H1 (cell line): ENCODE measurements around the gene ZDHHC20. TPM values are rescaled to one million over a fixed set of nuclear protein-coding genes. Genes with fewer than 3 reads are reported as not detected.

Experiments
- CTCF ChIA-PET: fragments of 300-600 bp; sonication (Branson Sonifier 250); formaldehyde crosslinking; loops from one replicate; lab custom pipeline; 2021; ENCODE audit not compliant: partially characterized antibody; lab: Charles Lee
- POLR2A ChIA-PET: fragments of 300-600 bp; sonication (Branson Sonifier 250); formaldehyde crosslinking; loops from one replicate; lab custom pipeline; 2021; ENCODE audit warnings: inconsistent platforms; ENCODE audit not compliant: partially characterized antibody; lab: Charles Lee
- DNase-seq, 2 experiments: peaks; one replicate each; pipeline versions ENCODE4 v3.0.0 to v3.0.0-alpha.2; 2010 to 2022; ENCODE audit warnings: low spot score in 2 of 2, low read depth in 1 of 2, mixed read lengths in 1 of 2
- FAIRE-seq: peaks from 2 replicates; lab custom pipeline; 2011; peaks lifted over from hg19 to GRCh38; lab: Jason Lieb, UNC
- H2AFZ ChIP-seq: 2 replicates; pipeline ENCODE4 v1.8.1; 2012; ENCODE audit warnings: low read length, inconsistent platforms
- H2AK5ac ChIP-seq: 2 replicates; pipeline ENCODE4 v1.6.1; 2013; ENCODE audit warnings: low read depth, low read length
- H2BK120ac ChIP-seq: replicated peaks from 2 replicates; pipeline ENCODE3; 2013; ENCODE audit warnings: low read depth, low read length, inconsistent platforms
- H2BK12ac ChIP-seq: 2 replicates; pipeline ENCODE4 v1.6.1; 2013; ENCODE audit warnings: low read depth, low read length
- H2BK15ac ChIP-seq: 2 replicates; pipeline ENCODE4 v1.6.1; 2013; ENCODE audit warnings: low read length
- H2BK20ac ChIP-seq: 2 replicates; pipeline ENCODE4 v1.6.1; 2013; ENCODE audit warnings: low read length
- H2BK5ac ChIP-seq: 2 replicates; pipeline ENCODE4 v1.6.1; 2013; ENCODE audit warnings: low read depth, low read length
- H3K14ac ChIP-seq: 2 replicates; pipeline ENCODE4 v1.6.1; 2013; ENCODE audit warnings: inconsistent platforms; ENCODE audit not compliant: insufficient read length
- H3K18ac ChIP-seq: 2 replicates; pipeline ENCODE4 v1.6.1; 2013; ENCODE audit warnings: low read length; ENCODE audit errors: extremely low read depth
- H3K23ac ChIP-seq: 2 replicates; pipeline ENCODE4 v1.6.1; 2013; ENCODE audit warnings: inconsistent platforms; ENCODE audit not compliant: insufficient read length
- H3K23me2 ChIP-seq: 2 replicates; pipeline ENCODE4 v1.6.1; 2013; ENCODE audit warnings: low read depth, low read length
- H3K27ac ChIP-seq: 2 replicates; pipeline ENCODE4 v1.6.1; 2011; ENCODE audit warnings: low read depth, low read length, inconsistent platforms
- H3K27me3 ChIP-seq, 4 experiments: replicated peaks in 1 of 4; 1 replicate in 1 of 4; 2 replicates in 3 of 4; pipeline versions ENCODE4 v1.6.1 to v1.8.1; 2011 to 2013; ENCODE audit warnings: low read length in 3 of 4, mild to moderate bottlenecking in 3 of 4, inconsistent platforms in 2 of 4, mixed read lengths in 2 of 4, moderate library complexity in 1 of 4; ENCODE audit not compliant: control insufficient read depth in 3 of 4, insufficient read depth in 3 of 4; ENCODE audit errors: extremely low read depth in 1 of 4
- H3K36me3 ChIP-seq, 4 experiments: 2 replicates each; pipeline versions ENCODE4 v1.6.1 to v1.8.1; 2011 to 2013; ENCODE audit warnings: mild to moderate bottlenecking in 4 of 4, low read length in 3 of 4, moderate library complexity in 2 of 4, control low read depth in 1 of 4, inconsistent platforms in 1 of 4; ENCODE audit not compliant: insufficient read depth in 4 of 4, control insufficient read depth in 2 of 4
- H3K4ac ChIP-seq: replicated peaks from 2 replicates; pipeline ENCODE3; 2013; ENCODE audit warnings: low read length, low read depth, mixed read lengths, inconsistent platforms; ENCODE audit not compliant: insufficient read length
- H3K4me1 ChIP-seq, 4 experiments: replicated peaks in 1 of 4; 1 replicate in 1 of 4; 2 replicates in 3 of 4; pipeline versions ENCODE4 v1.6.1 to v1.8.1; 2011 to 2013; ENCODE audit warnings: low read length in 3 of 4, inconsistent platforms in 2 of 4, mixed read lengths in 1 of 4; ENCODE audit not compliant: insufficient read depth in 4 of 4, control insufficient read depth in 3 of 4
- H3K4me2 ChIP-seq, 2 experiments: 2 replicates each; pipeline versions ENCODE4 v1.6.1 to v1.8.1; 2011 to 2013; ENCODE audit warnings: low read depth in 2 of 2, low read length in 2 of 2, control low read depth in 1 of 2, inconsistent platforms in 1 of 2, mild to moderate bottlenecking in 1 of 2; ENCODE audit not compliant: insufficient read depth in 1 of 2
- H3K4me3 ChIP-seq, 4 experiments: fragments of 200-600, 300-600 bp in 1 of 4; sonication (generic), shearing (Covaris generic), sonication (Bioruptor Twin) in 1 of 4; 2 replicates each; pipeline versions ENCODE4 v1.5.1 to v1.8.1; 2011 to 2016; ENCODE audit warnings: low read length in 4 of 4, low read depth in 3 of 4, control low read depth in 2 of 4, inconsistent platforms in 2 of 4, mild to moderate bottlenecking in 2 of 4, mixed read lengths in 1 of 4, moderate library complexity in 1 of 4; ENCODE audit not compliant: insufficient read depth in 2 of 4; ENCODE audit errors: extremely low read depth in 1 of 4
- H3K56ac ChIP-seq: replicated peaks from 2 replicates; pipeline ENCODE3; 2013; ENCODE audit warnings: low read depth, mild to moderate bottlenecking, mixed read lengths, low read length, inconsistent platforms; ENCODE audit not compliant: insufficient read length
- H3K79me1 ChIP-seq: 2 replicates; pipeline ENCODE4 v1.6.1; 2013; ENCODE audit warnings: low read depth, low read length, control low read depth
- H3K79me2 ChIP-seq, 2 experiments: 2 replicates each; pipeline versions ENCODE4 v1.6.1 to v1.8.1; 2012 to 2013; ENCODE audit warnings: low read length in 2 of 2, mild to moderate bottlenecking in 2 of 2, inconsistent platforms in 1 of 2; ENCODE audit not compliant: insufficient read depth in 2 of 2, control insufficient read depth in 1 of 2
- H3K9ac ChIP-seq, 4 experiments: replicated peaks in 1 of 4; 1 replicate in 1 of 4; 2 replicates in 3 of 4; pipeline versions ENCODE4 v1.6.1 to v1.8.1; 2011 to 2013; ENCODE audit warnings: low read depth in 3 of 4, low read length in 3 of 4, control low read depth in 2 of 4, mild to moderate bottlenecking in 2 of 4, moderate library complexity in 2 of 4, inconsistent platforms in 1 of 4; ENCODE audit errors: extremely low read depth in 1 of 4
- H3K9me3 ChIP-seq, 2 experiments: 2 replicates each; pipeline versions ENCODE4 v1.6.1 to v1.8.1; 2012 to 2013; ENCODE audit warnings: mild to moderate bottlenecking in 2 of 2, moderate library complexity in 2 of 2, control low read depth in 1 of 2, inconsistent platforms in 1 of 2, low read depth in 1 of 2, low read length in 1 of 2, mixed read lengths in 1 of 2; ENCODE audit not compliant: insufficient read depth in 2 of 2
- H4K20me1 ChIP-seq, 2 experiments: replicated peaks in 1 of 2; 2 replicates each; pipeline versions ENCODE3 to v1.8.1; 2011 to 2013; ENCODE audit warnings: inconsistent platforms in 2 of 2, low read length in 2 of 2, mild to moderate bottlenecking in 1 of 2; ENCODE audit not compliant: insufficient read depth in 2 of 2, control insufficient read depth in 1 of 2
- H4K5ac ChIP-seq: 2 replicates; pipeline ENCODE4 v1.6.1; 2013; ENCODE audit warnings: low read length, low read depth, mixed read lengths, inconsistent platforms; ENCODE audit not compliant: insufficient read length
- H4K8ac ChIP-seq: 2 replicates; pipeline ENCODE4 v1.8.0; 2013; ENCODE audit warnings: mild to moderate bottlenecking, moderate library complexity, low read length, inconsistent platforms; ENCODE audit not compliant: insufficient read depth; ENCODE audit errors: extremely low read depth
- H4K91ac ChIP-seq: replicated peaks from 2 replicates; pipeline ENCODE3; 2013; ENCODE audit warnings: low read length, mixed read lengths, inconsistent platforms; ENCODE audit not compliant: insufficient read length
- EGR1 ChIP-seq: IDR thresholded peaks from 2 replicates; pipeline ENCODE4 v1.6.1; 2011; ENCODE audit warnings: low read depth, low read length, borderline replicate concordance
- EP300 ChIP-seq, 2 experiments: IDR thresholded peaks; 1 replicate in 1 of 2; 2 replicates in 1 of 2; pipeline ENCODE4 v1.6.1; 2011 to 2012; ENCODE audit warnings: low read depth in 2 of 2, low read length in 2 of 2, mild to moderate bottlenecking in 2 of 2, borderline replicate concordance in 1 of 2, inconsistent platforms in 1 of 2, moderate library complexity in 1 of 2
- FOSL1 ChIP-seq: IDR thresholded peaks from 2 replicates; pipeline ENCODE4 v1.6.1; 2011; ENCODE audit warnings: mild to moderate bottlenecking, low read depth, low read length, moderate library complexity; ENCODE audit not compliant: insufficient read depth
- HDAC6 ChIP-seq: IDR thresholded peaks from one replicate; pipeline ENCODE4 v1.7.1; 2012; ENCODE audit warnings: low read depth, mild to moderate bottlenecking, inconsistent platforms, low read length, moderate library complexity
- KDM4A ChIP-seq: IDR thresholded peaks from one replicate; pipeline ENCODE4 v1.7.1; 2012; ENCODE audit warnings: low read depth, mild to moderate bottlenecking, moderate library complexity, low read length, inconsistent platforms; ENCODE audit not compliant: severe bottlenecking
- RNF2 ChIP-seq: fragments of 200-900, 300-1000 bp; sonication (generic); IDR thresholded peaks from 2 replicates; pipeline ENCODE4 v1.7.1; 2016; ENCODE audit warnings: borderline replicate concordance, low read depth, mild to moderate bottlenecking, antibody characterized with exemption, low read length; ENCODE audit not compliant: poor library complexity, severe bottlenecking; ENCODE audit errors: missing control alignments
- RXRA ChIP-seq: IDR thresholded peaks from 2 replicates; pipeline ENCODE4 v1.6.1; 2011; ENCODE audit warnings: low read depth, mild to moderate bottlenecking, low read length, moderate library complexity; ENCODE audit not compliant: insufficient read depth
- WGBS, 2 experiments: shearing (Covaris generic) in 1 of 2; methylation state at CpG; one replicate each; pipeline versions ENCODE4 v1.1.6 to v1.1.7; 2013 to 2015; ENCODE audit warnings: low lambda C conversion rate in 2 of 2, mixed read lengths in 2 of 2, inconsistent platforms in 1 of 2, low coverage in 1 of 2, missing lambda C conversion rate in 1 of 2; ENCODE audit not compliant: insufficient replicate concordance in 2 of 2, insufficient coverage in 1 of 2, insufficient read length in 1 of 2; ENCODE audit errors: extremely low coverage in 1 of 2, missing lambda C conversion rate in 1 of 2; 5-methylcytosine and 5-hydroxymethylcytosine counted together
- polyA plus RNA-seq, 7 experiments: library from polyadenylated mRNA; depleted of rRNA in 3 of 7; stranded (reverse) in 5 of 7; unstranded in 2 of 7; fragments of >200 nt in 5 of 7; fragments of 200-250 nt in 2 of 7; gene quantifications; 1 replicate in 5 of 7; 2 replicates in 1 of 7; 4 replicates in 1 of 7; pipeline versions ENCODE4 v1.2.1 to v1.2.3, GENCODE V29; 2011 to 2013; ENCODE audit warnings: missing spikeins in 2 of 7, mixed read lengths in 2 of 7
- total RNA-seq: library from RNA; stranded (reverse); fragmentation: NEBNext Ultra II Directional; extraction: Animal tissue kit (Norgen Biotek cat#: 25700); gene quantifications from 2 replicates; pipeline ENCODE4 v1.2.1, GENCODE V29; 2021
- TF ChIP-seq, protein P1 (sequence below), 3 experiments: IDR thresholded peaks; 1 replicate in 2 of 3; 2 replicates in 1 of 3; pipeline versions ENCODE4 v1.5.1 to v1.6.1; 2011; ENCODE audit warnings: low read length in 3 of 3, mild to moderate bottlenecking in 3 of 3, inconsistent platforms in 2 of 3, low read depth in 1 of 3, moderate library complexity in 1 of 3; ENCODE audit not compliant: insufficient read depth in 1 of 3; ENCODE audit errors: control extremely low read depth in 1 of 3
- TF ChIP-seq, protein P2 (sequence below): IDR thresholded peaks from 2 replicates; pipeline ENCODE4 v1.6.1; 2011; ENCODE audit warnings: low read depth, mild to moderate bottlenecking, low read length; ENCODE audit not compliant: insufficient read depth

ZDHHC20 gene
- total and polyA plus RNA-seq, 2 of the 8 experiments (the other 6 are each of a cell fraction or from before 2014, with no cell fraction given), result 16.4 to 89.0 TPM

DNA sequence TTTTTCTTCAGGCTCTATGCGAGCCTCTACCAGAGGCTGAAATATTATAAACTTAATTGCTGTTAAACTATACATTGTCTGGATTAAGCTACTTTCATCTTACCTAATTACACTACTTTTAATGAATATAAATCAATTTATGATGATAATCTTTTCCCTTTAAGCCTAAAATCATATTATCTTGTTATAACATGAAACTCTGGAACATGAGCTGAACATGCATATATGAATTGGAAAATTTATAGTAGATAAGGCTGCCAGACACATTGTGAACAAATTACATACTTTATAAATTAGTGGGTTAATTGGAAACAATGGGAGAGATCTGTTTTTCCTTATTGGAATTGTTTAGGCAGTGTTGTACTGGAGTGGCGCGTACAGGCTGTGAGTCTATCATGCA lies 45.3 kb upstream of the ZDHHC20 start:
- Histone ChIP-seq H3K18ac (no peak overlapping the region), H3K9me3 (no peaks in the 10 kb centered on the region), H4K5ac (no peak overlapping the region), H2BK15ac (no peak overlapping the region), H3K56ac (no peak overlapping the region), H3K79me1 (no peaks in the 10 kb centered on the region), H3K23ac (no peak overlapping the region), H2BK120ac (no peak overlapping the region), H3K4me3 (no peak overlapping the region), H4K20me1 (peaks cover 0 to 2% of the 10 kb centered on the region in 2 experiments), H3K4me2 (no peak overlapping the region), H2BK5ac (no peak overlapping the region), H4K8ac (no peak overlapping the region), H2AK5ac (no peak overlapping the region), H3K4me1 (no peaks in the 10 kb centered on the region), H2BK20ac (no peak overlapping the region), H3K27ac (no peak overlapping the region), H3K27me3 (no peaks in the 10 kb centered on the region), H3K4ac (no peak overlapping the region), H2AFZ (no peak overlapping the region), H2BK12ac (no peak overlapping the region), H3K23me2 (no peaks in the 10 kb centered on the region), H3K14ac (no peak overlapping the region), H4K91ac (no peak overlapping the region), H3K36me3 (peaks cover 0 to 9% (median 3%) of the 10 kb centered on the region in 4 experiments; a peak in 2 of 8 replicates), H3K79me2 (no peaks in the 10 kb centered on the region), H3K9ac (no peak overlapping the region)
- FAIRE-seq (no peak), DNase-seq (no peak)
- CTCF ChIA-PET, result no interaction called here
- WGBS, 2 experiments, result 92% methylated on average over 3 of the region's 3 CpGs; no CpG with 5 or more reads in 1 of the 2 experiments
- POLR2A ChIA-PET, result no interaction called here
- no peak for TF ChIP-seq EGR1
- TF ChIP-seq, protein P1, sequence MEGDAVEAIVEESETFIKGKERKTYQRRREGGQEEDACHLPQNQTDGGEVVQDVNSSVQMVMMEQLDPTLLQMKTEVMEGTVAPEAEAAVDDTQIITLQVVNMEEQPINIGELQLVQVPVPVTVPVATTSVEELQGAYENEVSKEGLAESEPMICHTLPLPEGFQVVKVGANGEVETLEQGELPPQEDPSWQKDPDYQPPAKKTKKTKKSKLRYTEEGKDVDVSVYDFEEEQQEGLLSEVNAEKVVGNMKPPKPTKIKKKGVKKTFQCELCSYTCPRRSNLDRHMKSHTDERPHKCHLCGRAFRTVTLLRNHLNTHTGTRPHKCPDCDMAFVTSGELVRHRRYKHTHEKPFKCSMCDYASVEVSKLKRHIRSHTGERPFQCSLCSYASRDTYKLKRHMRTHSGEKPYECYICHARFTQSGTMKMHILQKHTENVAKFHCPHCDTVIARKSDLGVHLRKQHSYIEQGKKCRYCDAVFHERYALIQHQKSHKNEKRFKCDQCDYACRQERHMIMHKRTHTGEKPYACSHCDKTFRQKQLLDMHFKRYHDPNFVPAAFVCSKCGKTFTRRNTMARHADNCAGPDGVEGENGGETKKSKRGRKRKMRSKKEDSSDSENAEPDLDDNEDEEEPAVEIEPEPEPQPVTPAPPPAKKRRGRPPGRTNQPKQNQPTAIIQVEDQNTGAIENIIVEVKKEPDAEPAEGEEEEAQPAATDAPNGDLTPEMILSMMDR (IDR thresholded peaks at IDR 0.05; ENCODE audit: control extremely low read depth in 1 of 3, insufficient read depth in 1 of 3, low read depth in 1 of 3, low read length in 3 of 3), result no peak
- no peak for TF ChIP-seq RXRA
- TF ChIP-seq, protein P2, sequence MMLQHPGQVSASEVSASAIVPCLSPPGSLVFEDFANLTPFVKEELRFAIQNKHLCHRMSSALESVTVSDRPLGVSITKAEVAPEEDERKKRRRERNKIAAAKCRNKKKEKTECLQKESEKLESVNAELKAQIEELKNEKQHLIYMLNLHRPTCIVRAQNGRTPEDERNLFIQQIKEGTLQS, result no peak
- no peak for TF ChIP-seq EP300 (IDR thresholded peaks at IDR 0.05; ENCODE audit: borderline replicate concordance in 1 of 2, low read depth in 2 of 2, low read length in 2 of 2)
- TF ChIP-seq FOSL1, result no peak
- TF ChIP-seq HDAC6, result no peak
- TF ChIP-seq RNF2, result no peak
- TF ChIP-seq KDM4A, result no peak
